ENCODE data around the gene DDIT3.

The DDIT3 gene

DNA sequence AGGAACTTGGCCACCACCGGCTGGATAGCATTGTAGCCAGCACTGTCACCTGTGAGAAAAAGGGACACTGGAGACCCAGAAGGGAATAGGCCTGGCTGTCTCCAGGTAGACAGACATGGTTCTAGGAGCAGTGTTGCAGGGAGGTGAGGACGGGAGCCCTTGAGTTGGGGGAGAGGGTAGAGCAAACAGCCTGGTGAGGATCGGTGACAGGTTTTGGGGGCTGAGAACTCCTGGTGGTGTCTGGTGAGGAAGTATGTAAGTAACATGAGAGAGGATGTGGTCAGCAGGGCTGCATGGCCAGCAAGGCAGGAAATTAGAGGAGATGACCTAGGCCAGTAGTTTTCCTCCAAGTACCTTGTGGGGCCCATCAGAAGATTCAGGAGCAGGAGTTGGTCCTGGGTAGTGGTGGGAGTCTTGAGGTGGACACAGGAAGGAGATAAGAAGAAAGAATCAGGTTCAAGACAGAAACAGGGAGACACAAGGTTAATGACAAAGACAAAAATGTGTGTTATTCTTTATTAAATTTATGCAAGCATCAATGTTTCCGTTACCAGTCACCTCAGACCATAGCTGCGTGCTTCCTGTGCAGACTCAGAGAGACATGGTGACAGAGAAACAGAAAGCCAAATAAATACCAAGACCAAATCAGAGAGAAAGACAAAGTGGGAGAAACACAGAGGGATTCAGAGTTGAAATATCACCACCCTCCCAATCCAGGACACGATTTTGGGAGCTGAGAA, 40.8 kb downstream of the DDIT3 start, which contains the start of gene ARHGAP9:
TSS of gene ARHGAP9 (minus strand) at position 491 of the 740 bp plus-strand sequence. CDS start at position 31, 460 bp downstream.
- DNase-seq: peak; percentile 64

DNA sequence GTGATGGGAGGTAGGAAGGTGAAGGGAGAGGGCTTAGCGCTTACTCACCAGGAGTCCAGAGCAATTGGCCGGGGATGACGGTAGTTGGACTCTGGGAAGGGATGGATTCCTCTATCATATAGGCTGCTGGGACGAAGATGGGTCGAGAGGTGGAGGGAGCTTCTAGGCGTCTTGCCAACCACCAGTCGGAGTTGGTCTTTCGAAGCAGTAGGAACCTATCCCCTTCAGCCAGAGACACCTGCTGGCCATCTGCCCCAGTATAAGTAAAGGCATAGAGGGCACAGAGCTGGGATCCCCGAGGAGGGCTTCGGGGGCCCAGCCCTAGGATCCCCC, 41.3 kb downstream of the DDIT3 start:
- no peak for DNase-seq

- DNase-seq: peak; percentile 60
Observed at GRCh38 chr12:57477710-57478681, 42.3 kb downstream of the DDIT3 start.

- no peak for DNase-seq
Observed at GRCh38 chr12:57476993-57477709, 43.2 kb downstream of the DDIT3 start.

DNA sequence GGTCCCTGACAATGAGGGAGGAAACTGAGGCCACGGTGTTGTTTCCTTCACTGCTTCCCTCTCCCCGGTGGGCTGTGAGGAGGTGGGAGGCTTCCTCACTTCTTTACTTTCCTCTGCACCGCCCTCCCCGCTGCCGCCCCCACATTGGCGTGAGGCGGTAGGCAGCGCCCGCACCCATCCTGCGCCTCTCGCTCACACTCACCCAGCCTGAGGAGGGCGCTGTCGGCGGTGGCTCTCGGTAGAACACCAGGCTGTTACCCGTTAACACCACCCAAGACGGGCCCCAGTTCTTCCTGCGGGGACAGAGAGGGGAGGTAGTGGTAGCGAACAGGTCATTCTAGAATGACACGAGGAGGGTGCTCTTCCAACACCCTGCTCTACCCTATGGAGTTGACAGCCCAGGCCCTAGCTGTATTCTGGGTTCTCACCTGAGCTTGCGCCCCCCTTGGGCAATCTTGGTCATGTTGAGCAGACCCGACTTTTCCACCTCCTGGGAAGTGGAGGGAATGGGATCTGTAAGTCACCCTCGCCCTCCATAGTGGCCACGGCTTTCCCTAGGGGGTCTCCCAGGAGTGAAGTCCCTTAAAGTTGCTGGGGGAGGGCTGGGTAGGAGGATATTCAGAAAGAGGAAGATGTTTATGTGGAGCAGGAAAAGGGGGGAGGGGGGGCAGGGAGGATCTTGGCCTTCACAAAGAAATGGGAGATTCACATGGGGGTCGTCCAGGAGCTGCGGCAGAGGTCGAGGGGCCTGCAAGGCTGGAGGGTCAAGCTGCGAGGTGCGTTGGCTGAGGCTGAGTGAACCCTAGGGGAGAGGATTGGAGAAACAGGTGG, 43.9 kb downstream of the DDIT3 start:
- peak; percentile 87 for DNase-seq

GRCh38 chr12:57475271-57476161, 44.8 kb downstream of the DDIT3 start:
- peak; percentile 32 for DNase-seq

DNA sequence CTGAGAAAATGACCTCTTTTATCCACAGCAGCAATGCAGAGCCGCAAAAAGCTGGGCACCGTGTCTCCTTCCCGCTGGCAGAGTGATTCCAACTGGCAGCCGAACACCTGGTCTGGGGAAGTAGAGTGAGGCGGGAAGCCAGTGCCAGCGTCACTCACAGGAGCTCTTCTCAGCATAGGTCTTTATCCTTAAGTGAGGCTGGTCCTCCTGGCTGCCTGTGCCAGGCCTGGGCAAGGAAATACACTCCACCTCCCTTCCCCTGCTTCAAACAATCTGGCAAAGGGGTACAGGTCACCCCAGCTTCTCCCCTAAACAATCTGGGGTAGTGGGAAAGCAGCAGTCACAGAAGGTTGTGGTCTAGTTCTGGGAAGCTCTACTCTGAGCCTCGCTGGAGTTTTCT, 45.5 kb downstream of the DDIT3 start:
- no peak for DNase-seq

GRCh38 chr12:57474430-57474829, 45.9 kb downstream of the DDIT3 start:
- DNase-seq: no peak

DNA sequence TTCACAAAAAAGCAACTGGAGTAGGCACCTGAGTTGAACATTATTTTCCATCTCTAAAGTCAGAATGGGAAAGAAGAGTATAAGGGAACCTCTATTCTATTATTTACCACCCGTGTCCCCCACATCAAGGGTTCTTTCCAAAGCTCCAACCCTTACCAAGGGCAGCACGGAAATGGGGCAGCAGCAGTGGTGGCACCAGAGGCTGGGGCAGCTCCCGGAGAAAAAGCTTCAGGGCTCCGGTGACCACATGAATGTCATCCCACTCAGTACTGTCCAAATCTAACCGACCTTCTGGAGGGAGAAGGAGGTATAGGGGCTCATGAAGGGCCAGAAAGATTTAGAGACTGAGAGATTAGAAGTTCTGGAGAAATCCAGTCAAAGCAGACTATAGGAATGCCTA, 46.4 kb downstream of the DDIT3 start:
- no peak for DNase-seq

GRCh38 chr12:57473392-57473791, 46.9 kb downstream of the DDIT3 start:
- no peak for DNase-seq

DNA sequence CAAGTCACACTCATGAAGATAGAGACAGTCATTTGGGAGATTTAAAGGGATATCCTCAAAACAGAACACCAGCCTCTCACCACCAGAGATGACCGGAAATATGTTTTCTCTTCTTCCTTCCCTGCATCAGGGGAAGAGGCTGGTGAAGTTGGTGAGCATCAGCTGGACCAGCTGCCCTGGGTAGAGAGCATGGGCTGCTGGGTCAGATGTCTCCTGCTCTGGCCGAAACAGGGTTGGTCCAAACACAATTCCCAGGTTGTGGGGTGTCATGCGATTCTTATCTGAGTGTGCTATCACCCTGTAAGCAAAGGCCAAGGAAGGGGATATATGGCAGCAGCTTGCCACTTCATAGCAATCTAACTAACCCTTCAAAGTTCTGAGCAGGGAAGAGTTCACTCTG, 47.9 kb downstream of the DDIT3 start:
- no peak for DNase-seq

DNA sequence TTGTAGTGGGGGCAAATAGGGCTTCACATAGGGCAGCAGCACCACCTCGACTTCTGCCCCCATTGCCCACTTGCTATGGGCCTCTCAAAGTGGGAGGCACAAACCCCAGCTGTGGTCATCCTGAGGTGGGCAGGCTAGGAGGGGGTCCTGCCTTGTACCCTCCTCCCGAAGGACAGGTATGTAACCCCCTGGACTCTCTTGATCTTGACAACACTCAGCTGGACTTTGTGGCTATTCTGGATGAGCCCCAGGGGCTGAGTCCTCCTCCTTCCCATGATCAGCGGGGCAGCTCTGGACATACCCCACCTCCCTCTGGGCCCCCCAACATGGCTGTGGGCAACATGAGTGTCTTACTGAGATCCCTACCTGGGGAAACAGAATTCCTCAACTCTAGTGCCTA, 48.7 kb downstream of the DDIT3 start:
- DNase-seq: no peak

- no peak for DNase-seq
Observed at GRCh38 chr12:57470970-57471656, 49.2 kb downstream of the DDIT3 start.

- DNase-seq: no peak
Observed at GRCh38 chr12:57470286-57470969, 49.9 kb downstream of the DDIT3 start.

GRCh38 chr12:57469296-57470164, 50.8 kb downstream of the DDIT3 start:
- no peak for DNase-seq

- no peak for DNase-seq
Observed at GRCh38 chr12:57467915-57468314, 52.4 kb downstream of the DDIT3 start.

DNA sequence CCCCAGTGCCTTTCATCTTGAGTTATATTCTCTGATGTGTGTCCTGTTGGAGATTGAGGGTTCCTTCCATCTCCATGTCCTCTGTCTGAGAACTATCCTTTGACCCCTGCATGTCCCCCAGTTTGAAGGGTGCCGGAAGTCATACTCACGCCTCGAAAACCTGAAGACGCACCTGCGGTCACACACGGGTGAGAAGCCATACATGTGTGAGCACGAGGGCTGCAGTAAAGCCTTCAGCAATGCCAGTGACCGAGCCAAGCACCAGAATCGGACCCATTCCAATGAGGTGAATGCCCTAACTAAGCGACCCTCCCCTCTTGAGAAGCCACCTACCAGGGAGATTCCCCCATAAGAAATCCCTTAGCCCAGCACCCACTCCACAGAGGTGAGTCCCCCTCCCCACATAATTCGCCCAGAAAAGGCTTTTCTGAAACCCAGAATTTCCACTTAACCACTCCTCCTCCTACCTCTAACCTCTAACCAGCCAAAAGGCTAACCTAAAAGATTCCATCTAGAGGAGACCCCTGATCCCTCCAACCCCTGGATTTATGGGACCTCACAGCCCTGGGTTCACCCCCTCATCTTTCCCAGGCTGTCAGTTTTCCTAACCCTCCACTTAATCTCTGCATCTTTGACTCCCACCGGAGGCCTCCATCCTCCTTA, 53.0 kb downstream of the DDIT3 start:
- DNase-seq: no peak

Measured in stimulated activated CD4-positive, alpha-beta T cell treated with anti-CD3 and anti-CD28 coated beads, Interleukin-15, amount 100 ng/mL, for 24 hours (primary cell).